ENCODE data around the gene OR56A3. TPM values are rescaled to one million over a fixed set of nuclear protein-coding genes. Genes with fewer than 3 reads are reported as not detected.

The OR56A3 gene
- polyA plus RNA-seq, 1 of the 3 experiments (the other 2 are of a cell fraction): not detected

DNA sequence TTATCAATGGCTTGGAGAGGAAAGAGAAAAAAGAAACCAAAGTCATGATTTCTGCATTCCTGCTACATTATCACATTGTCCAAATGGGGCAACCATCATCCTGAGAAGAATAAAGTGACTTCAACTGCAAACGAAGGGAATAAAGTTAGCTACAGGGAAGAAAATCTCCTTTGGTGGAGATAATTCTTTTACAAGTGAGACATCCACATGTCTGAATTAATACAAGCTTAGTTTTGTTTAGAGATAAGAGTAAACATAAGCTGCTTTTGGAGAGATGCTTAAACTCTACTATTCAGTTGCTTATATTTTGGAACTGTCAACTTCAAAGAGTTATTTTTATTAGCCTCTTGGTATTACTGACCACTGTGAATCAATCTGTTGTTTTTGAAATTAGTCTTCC is 44.8 kb downstream of the OR56A3 start, which contains the start of gene OR52L1:
Gene OR52L1, minus strand, starts transcription at position 101 of the 400 bp plus-strand sequence. Its CDS starts 55 bp downstream, at position 46.
- H3K36me3 ChIP-seq (replicated peaks in 1 of 2; ENCODE audit: control insufficient read depth in 1 of 2, insufficient read depth in 2 of 2, low read length in 1 of 2): no peaks in the 10 kb centered on the region
- no peaks in the 10 kb centered on the region for H3K79me2 ChIP-seq (ENCODE audit: insufficient read depth)
- H3K9ac ChIP-seq: no peak within 1 kb of the TSS
- no peaks in the 10 kb centered on the region for H3K9me2 ChIP-seq
- no peak within 1 kb of the TSS for H3K4me2 ChIP-seq
- H3K27me3 ChIP-seq (ENCODE audit: insufficient read depth): no peaks in the 10 kb centered on the region
- no peaks in the 10 kb centered on the region for H3K9me3 ChIP-seq
- TF ChIP-seq NFIC (IDR thresholded peaks at IDR 0.05; ENCODE audit: borderline replicate concordance): no peak
- TF ChIP-seq JUND (IDR thresholded peaks at IDR 0.05): no peak
- no peak for TF ChIP-seq SMC3 (IDR thresholded peaks at IDR 0.05; ENCODE audit: low read depth, low read length)
- TF ChIP-seq, protein P1, sequence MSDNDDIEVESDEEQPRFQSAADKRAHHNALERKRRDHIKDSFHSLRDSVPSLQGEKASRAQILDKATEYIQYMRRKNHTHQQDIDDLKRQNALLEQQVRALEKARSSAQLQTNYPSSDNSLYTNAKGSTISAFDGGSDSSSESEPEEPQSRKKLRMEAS (IDR thresholded peaks at IDR 0.05; ENCODE audit: low read depth): no peak
- no peak for TF ChIP-seq YY1 (IDR thresholded peaks at IDR 0.05; ENCODE audit: low read depth)
- TF ChIP-seq POLR2AphosphoS5 (IDR thresholded peaks at IDR 0.05; ENCODE audit: low read depth, low read length): no peak
- no peak for TF ChIP-seq GABPA (IDR thresholded peaks at IDR 0.05; ENCODE audit: low read depth)
- no peak within 1 kb of the TSS for H2AFZ ChIP-seq (ENCODE audit: low read depth)
- 0% methylated on average over 1 of the region's 1 CpG for WGBS (ENCODE audit: low lambda C conversion rate)
- H3K27ac ChIP-seq (ENCODE audit: low read depth in 2 of 2, low read length in 1 of 2): no peak within 1 kb of the TSS
- H3K4me1 ChIP-seq (ENCODE audit: control insufficient read depth in 1 of 2, insufficient read depth in 2 of 2, low read depth in 1 of 2, low read length in 1 of 2): no peaks in the 10 kb centered on the region
- no peak for DNase-seq
- CTCF ChIA-PET: no interaction called here
- POLR2A ChIA-PET: no interaction called here
- H4K20me1 ChIP-seq (ENCODE audit: insufficient read depth): no peaks in the 10 kb centered on the region
- no peaks in the 10 kb centered on the region for H3F3A ChIP-seq (replicated peaks; ENCODE audit: insufficient read depth)
- H3K4me3 ChIP-seq (ENCODE audit: low read depth in 2 of 2, low read length in 1 of 2): no peak within 1 kb of the TSS

DNA sequence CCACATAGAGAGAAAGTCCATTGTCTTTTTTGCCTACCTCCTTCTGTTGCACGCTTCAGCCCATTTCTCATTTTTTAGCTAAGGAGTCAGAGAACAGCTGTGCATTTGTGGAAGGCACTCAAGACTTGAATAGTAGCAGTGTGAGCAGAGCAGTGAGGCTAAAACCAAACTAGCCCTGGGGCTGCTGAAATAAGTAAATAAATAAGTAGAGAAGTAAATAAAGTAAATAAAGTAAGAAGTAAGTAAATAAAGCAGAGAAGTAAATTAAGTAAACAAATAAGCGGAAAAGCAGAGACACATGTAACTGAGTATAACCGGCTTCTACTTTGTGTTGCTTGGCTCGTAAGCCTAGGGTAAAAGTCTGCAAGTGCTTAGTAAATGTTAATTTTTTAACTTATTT is 47.2 kb downstream of the OR56A3 start:
- no peak for TF ChIP-seq RAD21 (IDR thresholded peaks at IDR 0.05; ENCODE audit: low read length)
- TF ChIP-seq GATA2 (CRISPR knock-in tag; IDR thresholded peaks at IDR 0.05): no peak
- no peak for TF ChIP-seq TCF12 (IDR thresholded peaks at IDR 0.05)
- TF ChIP-seq YY1 (IDR thresholded peaks at IDR 0.05; ENCODE audit: low read depth): no peak
- no peak for TF ChIP-seq RCOR1 (IDR thresholded peaks at IDR 0.05; ENCODE audit: low read length)
- TF ChIP-seq GABPA (IDR thresholded peaks at IDR 0.05; ENCODE audit: low read depth): no peak
- TF ChIP-seq, protein P2, sequence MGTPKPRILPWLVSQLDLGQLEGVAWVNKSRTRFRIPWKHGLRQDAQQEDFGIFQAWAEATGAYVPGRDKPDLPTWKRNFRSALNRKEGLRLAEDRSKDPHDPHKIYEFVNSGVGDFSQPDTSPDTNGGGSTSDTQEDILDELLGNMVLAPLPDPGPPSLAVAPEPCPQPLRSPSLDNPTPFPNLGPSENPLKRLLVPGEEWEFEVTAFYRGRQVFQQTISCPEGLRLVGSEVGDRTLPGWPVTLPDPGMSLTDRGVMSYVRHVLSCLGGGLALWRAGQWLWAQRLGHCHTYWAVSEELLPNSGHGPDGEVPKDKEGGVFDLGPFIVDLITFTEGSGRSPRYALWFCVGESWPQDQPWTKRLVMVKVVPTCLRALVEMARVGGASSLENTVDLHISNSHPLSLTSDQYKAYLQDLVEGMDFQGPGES (IDR thresholded peaks at IDR 0.05; ENCODE audit: low read depth, low read length): no peak
- no peak for TF ChIP-seq RFX5 (IDR thresholded peaks at IDR 0.05; ENCODE audit: low read length)
- TF ChIP-seq JUND (IDR thresholded peaks at IDR 0.05): no peak
- TF ChIP-seq, protein P3, sequence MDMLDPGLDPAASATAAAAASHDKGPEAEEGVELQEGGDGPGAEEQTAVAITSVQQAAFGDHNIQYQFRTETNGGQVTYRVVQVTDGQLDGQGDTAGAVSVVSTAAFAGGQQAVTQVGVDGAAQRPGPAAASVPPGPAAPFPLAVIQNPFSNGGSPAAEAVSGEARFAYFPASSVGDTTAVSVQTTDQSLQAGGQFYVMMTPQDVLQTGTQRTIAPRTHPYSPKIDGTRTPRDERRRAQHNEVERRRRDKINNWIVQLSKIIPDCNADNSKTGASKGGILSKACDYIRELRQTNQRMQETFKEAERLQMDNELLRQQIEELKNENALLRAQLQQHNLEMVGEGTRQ (IDR thresholded peaks at IDR 0.05; ENCODE audit: borderline replicate concordance, low read depth, low read length): no peak
- TF ChIP-seq, protein P4, sequence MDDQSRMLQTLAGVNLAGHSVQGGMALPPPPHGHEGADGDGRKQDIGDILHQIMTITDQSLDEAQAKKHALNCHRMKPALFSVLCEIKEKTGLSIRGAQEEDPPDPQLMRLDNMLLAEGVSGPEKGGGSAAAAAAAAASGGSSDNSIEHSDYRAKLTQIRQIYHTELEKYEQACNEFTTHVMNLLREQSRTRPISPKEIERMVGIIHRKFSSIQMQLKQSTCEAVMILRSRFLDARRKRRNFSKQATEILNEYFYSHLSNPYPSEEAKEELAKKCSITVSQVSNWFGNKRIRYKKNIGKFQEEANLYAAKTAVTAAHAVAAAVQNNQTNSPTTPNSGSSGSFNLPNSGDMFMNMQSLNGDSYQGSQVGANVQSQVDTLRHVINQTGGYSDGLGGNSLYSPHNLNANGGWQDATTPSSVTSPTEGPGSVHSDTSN (IDR thresholded peaks at IDR 0.05): no peak
- TF ChIP-seq, protein P5, sequence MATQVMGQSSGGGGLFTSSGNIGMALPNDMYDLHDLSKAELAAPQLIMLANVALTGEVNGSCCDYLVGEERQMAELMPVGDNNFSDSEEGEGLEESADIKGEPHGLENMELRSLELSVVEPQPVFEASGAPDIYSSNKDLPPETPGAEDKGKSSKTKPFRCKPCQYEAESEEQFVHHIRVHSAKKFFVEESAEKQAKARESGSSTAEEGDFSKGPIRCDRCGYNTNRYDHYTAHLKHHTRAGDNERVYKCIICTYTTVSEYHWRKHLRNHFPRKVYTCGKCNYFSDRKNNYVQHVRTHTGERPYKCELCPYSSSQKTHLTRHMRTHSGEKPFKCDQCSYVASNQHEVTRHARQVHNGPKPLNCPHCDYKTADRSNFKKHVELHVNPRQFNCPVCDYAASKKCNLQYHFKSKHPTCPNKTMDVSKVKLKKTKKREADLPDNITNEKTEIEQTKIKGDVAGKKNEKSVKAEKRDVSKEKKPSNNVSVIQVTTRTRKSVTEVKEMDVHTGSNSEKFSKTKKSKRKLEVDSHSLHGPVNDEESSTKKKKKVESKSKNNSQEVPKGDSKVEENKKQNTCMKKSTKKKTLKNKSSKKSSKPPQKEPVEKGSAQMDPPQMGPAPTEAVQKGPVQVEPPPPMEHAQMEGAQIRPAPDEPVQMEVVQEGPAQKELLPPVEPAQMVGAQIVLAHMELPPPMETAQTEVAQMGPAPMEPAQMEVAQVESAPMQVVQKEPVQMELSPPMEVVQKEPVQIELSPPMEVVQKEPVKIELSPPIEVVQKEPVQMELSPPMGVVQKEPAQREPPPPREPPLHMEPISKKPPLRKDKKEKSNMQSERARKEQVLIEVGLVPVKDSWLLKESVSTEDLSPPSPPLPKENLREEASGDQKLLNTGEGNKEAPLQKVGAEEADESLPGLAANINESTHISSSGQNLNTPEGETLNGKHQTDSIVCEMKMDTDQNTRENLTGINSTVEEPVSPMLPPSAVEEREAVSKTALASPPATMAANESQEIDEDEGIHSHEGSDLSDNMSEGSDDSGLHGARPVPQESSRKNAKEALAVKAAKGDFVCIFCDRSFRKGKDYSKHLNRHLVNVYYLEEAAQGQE (IDR thresholded peaks at IDR 0.05; ENCODE audit: low read depth, low read length): no peak
- no peak for TF ChIP-seq MXI1 (IDR thresholded peaks at IDR 0.05; ENCODE audit: low read depth, low read length)
- no peaks in the 10 kb centered on the region for H3K79me2 ChIP-seq (ENCODE audit: insufficient read depth)
- no peaks in the 10 kb centered on the region for H4K20me1 ChIP-seq (ENCODE audit: insufficient read depth)
- H3K9me3 ChIP-seq: no peaks in the 10 kb centered on the region
- DNase-seq: no peak
- no peaks in the 10 kb centered on the region for H3K36me3 ChIP-seq (replicated peaks in 1 of 2; ENCODE audit: control insufficient read depth in 1 of 2, insufficient read depth in 2 of 2, low read length in 1 of 2)
- no peak overlapping the region for H3K4me3 ChIP-seq (ENCODE audit: low read depth in 2 of 2, low read length in 1 of 2)
- H3K4me2 ChIP-seq: no peak overlapping the region
- H3K27me3 ChIP-seq (ENCODE audit: insufficient read depth): no peaks in the 10 kb centered on the region
- no peak overlapping the region for H2AFZ ChIP-seq (ENCODE audit: low read depth)
- ChIA-PET POLR2A (no interaction called here), CTCF (interaction anchor here (0.6 to 1.2 kb wide), 2 partner anchors 31 to 364 kb away, joined by 3 to 4 read pairs; no protein-coding TSS in a partner anchor)
- no peak overlapping the region for H3K9ac ChIP-seq
- no peaks in the 10 kb centered on the region for H3K9me2 ChIP-seq
- no peaks in the 10 kb centered on the region for H3F3A ChIP-seq (replicated peaks; ENCODE audit: insufficient read depth)
- no peak overlapping the region for H3K27ac ChIP-seq (ENCODE audit: low read depth in 2 of 2, low read length in 1 of 2)
- 12% methylated on average over 4 of the region's 4 CpGs for WGBS (ENCODE audit: low lambda C conversion rate)
- no peaks in the 10 kb centered on the region for H3K4me1 ChIP-seq (ENCODE audit: control insufficient read depth in 1 of 2, insufficient read depth in 2 of 2, low read depth in 1 of 2, low read length in 1 of 2)

Data from SK-N-SH (cell line).